K562 (cell line): ENCODE data around the gene WBP1L. TPM values are rescaled to one million over a fixed set of nuclear protein-coding genes. Genes with fewer than 3 reads are reported as not detected.

Experiments
- CBFA2T2 ChIP-seq: fragments of 450-650 bp; conservative IDR thresholded peaks from 2 replicates; pipeline ENCODE4 v1.6.1; 2017; ENCODE audit warnings: mild to moderate bottlenecking
- CBFA2T3 ChIP-seq: fragments of 450-650 bp; IDR thresholded peaks from 2 replicates; pipeline ENCODE4 v1.6.1; 2017
- CC2D1A ChIP-seq: fragments of 450-650 bp; IDR thresholded peaks from 2 replicates; pipeline ENCODE4 v1.6.1; 2017; ENCODE audit warnings: mild to moderate bottlenecking
- ESRRA ChIP-seq: fragments of 450-650 bp; IDR thresholded peaks from 2 replicates; pipeline ENCODE4 v1.6.1; 2014; ENCODE audit warnings: low read depth, mild to moderate bottlenecking, moderate library complexity, borderline replicate concordance
- HDAC3 ChIP-seq: fragments of 450-650 bp; IDR thresholded peaks from 2 replicates; pipeline ENCODE4 v1.6.1; 2018; ENCODE audit warnings: borderline replicate concordance, mild to moderate bottlenecking, moderate library complexity; ENCODE audit not compliant: partially characterized antibody
- HNRNPLL ChIP-seq: fragments of 200-400 bp; formaldehyde crosslinking; IDR thresholded peaks from 2 replicates; pipeline ENCODE4 v1.6.1; 2017; ENCODE audit warnings: low read length, low read depth, mild to moderate bottlenecking; ENCODE audit not compliant: poor library complexity, severe bottlenecking
- KDM4B ChIP-seq, 2 experiments: fragments of 450-650 bp in 1 of 2; sonication (generic) in 1 of 2; IDR thresholded peaks; 2 replicates each; pipeline ENCODE4 v1.6.1; 2016 to 2017; ENCODE audit warnings: borderline replicate concordance in 2 of 2, antibody characterized with exemption in 1 of 2, low read depth in 1 of 2, mild to moderate bottlenecking in 1 of 2
- MEIS2 ChIP-seq: fragments of 450-650 bp; IDR thresholded peaks from 2 replicates; pipeline ENCODE4 v1.6.1; 2014; ENCODE audit warnings: mild to moderate bottlenecking; ENCODE audit not compliant: partially characterized antibody
- NRF1 ChIP-seq, 2 experiments: fragments of 450-650 bp; IDR thresholded peaks in 1 of 2; conservative IDR thresholded peaks in 1 of 2; 2 replicates each; pipeline ENCODE4 v1.6.1; 2014; ENCODE audit warnings: mild to moderate bottlenecking in 2 of 2
- POLR2AphosphoS5 ChIP-seq: IDR thresholded peaks from 2 replicates; pipeline ENCODE4 v1.6.1; 2011; ENCODE audit warnings: mild to moderate bottlenecking, low read depth, low read length, moderate library complexity; ENCODE audit not compliant: control insufficient read depth, insufficient read depth
- POLR2H ChIP-seq: IDR thresholded peaks from 2 replicates; pipeline ENCODE4 v1.6.1; 2016; ENCODE audit warnings: missing genetic modification characterization, low read depth, mild to moderate bottlenecking, control low read depth, missing compliant biosample characterization, moderate library complexity
- SETDB1 ChIP-seq: IDR thresholded peaks from one replicate; pipeline ENCODE4 v1.6.1; 2012; ENCODE audit warnings: low read length, control low read depth, inconsistent platforms
- TBL1XR1 ChIP-seq, 2 experiments: IDR thresholded peaks; 2 replicates each; pipeline ENCODE4 v1.6.1; 2012; ENCODE audit warnings: improper control_type of control experiment in 2 of 2, low read length in 2 of 2, mild to moderate bottlenecking in 1 of 2
- U2AF2 ChIP-seq: fragments of 200-400 bp; formaldehyde crosslinking; optimal IDR thresholded peaks from 2 replicates; pipeline ENCODE3; 2017; ENCODE audit warnings: low read depth, mild to moderate bottlenecking, low read length
- ZFX ChIP-seq: sonication (generic); formaldehyde crosslinking; IDR thresholded peaks from 2 replicates; pipeline ENCODE4 v1.8.0; 2022; ENCODE audit warnings: mild to moderate bottlenecking, missing genetic modification reagents, moderate library complexity
- ZNF764 ChIP-seq: fragments of 250-450 bp; sonication (Bioruptor Pico); IDR thresholded peaks from 2 replicates; pipeline ENCODE4 v1.4.0; 2020; ENCODE audit warnings: low read depth, mild to moderate bottlenecking, moderate library complexity
- polyA plus RNA-seq, 8 experiments: library from polyadenylated mRNA; depleted of rRNA in 4 of 8; stranded (reverse) in 5 of 8; unstranded in 3 of 8; fragments of >200 nt; fragmentation: Nextera tagmentation in 2 of 8; fragmentation: Illumina TruSeq in 1 of 8; extraction: Ambion mirVana in 2 of 8; extraction: Trizol in 1 of 8; gene quantifications; 2 replicates each; pipeline versions ENCODE4 v1.2.1 to v1.2.3, GENCODE V29; 2011 to 2014; ENCODE audit warnings: inconsistent platforms in 1 of 8, missing spikeins in 1 of 8
- total RNA-seq, 7 experiments: library from RNA; depleted of rRNA in 6 of 7; stranded (reverse); fragments of >200 nt in 6 of 7; fragmentation: Illumina TruSeq in 2 of 7; extraction: Trizol in 2 of 7; gene quantifications; 2 replicates each; pipeline versions ENCODE4 v1.2.1 to v1.2.3, GENCODE V29; 2011 to 2021; ENCODE audit warnings: low replicate concordance in 1 of 7
- TF ChIP-seq, protein P1 (sequence below), 2 experiments: fragments of 200-800 bp in 1 of 2; sonication (Bioruptor generic) in 1 of 2; sonication (generic) in 1 of 2; formaldehyde crosslinking in 1 of 2; IDR thresholded peaks in 1 of 2; conservative IDR thresholded peaks in 1 of 2; 2 replicates each; pipeline versions ENCODE4 v1.5.0 to v1.6.1; 2016 to 2020; ENCODE audit warnings: missing compliant biosample characterization in 1 of 2, missing genetic modification characterization in 1 of 2, missing genetic modification reagents in 1 of 2
- TF ChIP-seq, protein P2 (sequence below), 2 experiments: fragments of 250-450 bp in 1 of 2; fragments of 450-650 bp in 1 of 2; sonication (Bioruptor Pico) in 1 of 2; IDR thresholded peaks; 2 replicates each; pipeline versions ENCODE4 v1.6.1 to v1.8.0; 2016 to 2021; ENCODE audit warnings: mild to moderate bottlenecking in 2 of 2, moderate library complexity in 2 of 2, missing compliant biosample characterization in 1 of 2, missing genetic modification characterization in 1 of 2
- TF ChIP-seq, protein P3 (sequence below), 2 experiments: IDR thresholded peaks in 1 of 2; conservative IDR thresholded peaks in 1 of 2; 2 replicates each; pipeline ENCODE4 v1.6.1; 2016; ENCODE audit warnings: low read depth in 2 of 2, mild to moderate bottlenecking in 1 of 2, missing compliant biosample characterization in 1 of 2, missing genetic modification characterization in 1 of 2, moderate library complexity in 1 of 2
- TF ChIP-seq, protein P4 (sequence below): fragments of 250-450 bp; sonication (Bioruptor Pico); IDR thresholded peaks from 2 replicates; pipeline ENCODE4 v1.8.0; 2021; ENCODE audit warnings: mild to moderate bottlenecking, moderate library complexity

WBP1L gene
- total and polyA plus RNA-seq, 9 of the 15 experiments (the other 6 are each of a cell fraction or from before 2014, with no cell fraction given), result 3.2 to 14.4 (median 11.3) TPM

DNA sequence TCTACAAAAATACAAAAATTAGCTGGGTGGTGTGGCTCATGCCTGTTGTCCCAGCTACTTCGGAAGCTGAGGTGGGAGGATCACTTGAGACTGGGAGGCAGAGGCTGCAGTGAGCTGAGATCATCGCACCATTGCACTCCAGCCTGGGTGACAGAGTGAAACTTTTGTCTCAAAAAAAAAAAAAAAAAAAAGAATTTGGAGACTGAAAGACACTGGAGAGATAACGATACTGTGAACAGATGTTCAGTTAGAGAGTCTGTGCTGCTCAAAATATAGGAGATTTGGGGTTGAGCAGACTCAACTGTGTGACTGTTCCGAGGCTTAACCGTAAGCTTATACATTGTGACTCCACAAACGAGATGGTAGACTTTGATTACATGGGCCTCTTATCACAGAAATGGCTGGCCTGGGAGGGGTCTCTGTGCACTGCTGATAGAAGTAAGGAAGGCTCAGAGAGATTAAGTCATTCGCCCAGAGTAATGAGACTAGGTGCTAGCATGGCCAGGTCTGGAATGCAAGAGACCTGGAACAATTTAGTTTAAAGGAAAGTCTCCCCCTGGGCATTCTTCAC is 19.4 kb downstream of the WBP1L start (continued):
- TF ChIP-seq, protein P1, sequence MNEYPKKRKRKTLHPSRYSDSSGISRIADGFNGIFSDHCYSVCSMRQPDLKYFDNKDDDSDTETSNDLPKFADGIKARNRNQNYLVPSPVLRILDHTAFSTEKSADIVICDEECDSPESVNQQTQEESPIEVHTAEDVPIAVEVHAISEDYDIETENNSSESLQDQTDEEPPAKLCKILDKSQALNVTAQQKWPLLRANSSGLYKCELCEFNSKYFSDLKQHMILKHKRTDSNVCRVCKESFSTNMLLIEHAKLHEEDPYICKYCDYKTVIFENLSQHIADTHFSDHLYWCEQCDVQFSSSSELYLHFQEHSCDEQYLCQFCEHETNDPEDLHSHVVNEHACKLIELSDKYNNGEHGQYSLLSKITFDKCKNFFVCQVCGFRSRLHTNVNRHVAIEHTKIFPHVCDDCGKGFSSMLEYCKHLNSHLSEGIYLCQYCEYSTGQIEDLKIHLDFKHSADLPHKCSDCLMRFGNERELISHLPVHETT (CRISPR knock-in tag; conservative IDR thresholded peaks at IDR 0.05 in 1 of 2, IDR thresholded peaks at IDR 0.05 in 1 of 2), result peak in 1 of 2 experiments; percentile 71; a peak in 1 of 4 replicates
- TF ChIP-seq KDM4B (IDR thresholded peaks at IDR 0.05; ENCODE audit: borderline replicate concordance in 2 of 2, low read depth in 1 of 2) (no peak), ZFX (CRISPR knock-in tag) (no peak), ESRRA (no peak), ZNF764 (CRISPR knock-in tag) (no peak), CC2D1A (peak; percentile 58; the same call in 1 of the 2 replicates), HDAC3 (peak; percentile 79), POLR2H (tag) (no peak), CBFA2T2 (peak; percentile 91), TBL1XR1 (IDR thresholded peaks at IDR 0.05; ENCODE audit: low read length in 2 of 2) (peak in 1 of 2 experiments; percentile 55; a peak in 1 of 4 replicates), HNRNPLL (no peak), U2AF2 (no peak), POLR2AphosphoS5 (peak; percentile 76; the same call in 1 of the 2 replicates), CBFA2T3 (peak; percentile 95), SETDB1 (no peak), NRF1 (conservative IDR thresholded peaks at IDR 0.05 in 1 of 2, IDR thresholded peaks at IDR 0.05 in 1 of 2) (peak in 1 of 2 experiments; percentile 36; a peak in 2 of 4 replicates), MEIS2 (peak; percentile 13)
- TF ChIP-seq, protein P2, sequence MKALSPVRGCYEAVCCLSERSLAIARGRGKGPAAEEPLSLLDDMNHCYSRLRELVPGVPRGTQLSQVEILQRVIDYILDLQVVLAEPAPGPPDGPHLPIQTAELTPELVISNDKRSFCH (CRISPR knock-in tag; IDR thresholded peaks at IDR 0.05), result no peak
- TF ChIP-seq, protein P2 (tag; IDR thresholded peaks at IDR 0.05), result no peak
- TF ChIP-seq, protein P3, sequence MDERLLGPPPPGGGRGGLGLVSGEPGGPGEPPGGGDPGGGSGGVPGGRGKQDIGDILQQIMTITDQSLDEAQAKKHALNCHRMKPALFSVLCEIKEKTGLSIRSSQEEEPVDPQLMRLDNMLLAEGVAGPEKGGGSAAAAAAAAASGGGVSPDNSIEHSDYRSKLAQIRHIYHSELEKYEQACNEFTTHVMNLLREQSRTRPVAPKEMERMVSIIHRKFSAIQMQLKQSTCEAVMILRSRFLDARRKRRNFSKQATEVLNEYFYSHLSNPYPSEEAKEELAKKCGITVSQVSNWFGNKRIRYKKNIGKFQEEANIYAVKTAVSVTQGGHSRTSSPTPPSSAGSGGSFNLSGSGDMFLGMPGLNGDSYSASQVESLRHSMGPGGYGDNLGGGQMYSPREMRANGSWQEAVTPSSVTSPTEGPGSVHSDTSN (CRISPR knock-in tag; IDR thresholded peaks at IDR 0.05; ENCODE audit: low read depth), result no peak
- TF ChIP-seq, protein P3 (tag; conservative IDR thresholded peaks at IDR 0.05; ENCODE audit: low read depth), result 0 out of 2 replicates have a peak, but pooled peaks have one; percentile 9
- TF ChIP-seq, protein P4, sequence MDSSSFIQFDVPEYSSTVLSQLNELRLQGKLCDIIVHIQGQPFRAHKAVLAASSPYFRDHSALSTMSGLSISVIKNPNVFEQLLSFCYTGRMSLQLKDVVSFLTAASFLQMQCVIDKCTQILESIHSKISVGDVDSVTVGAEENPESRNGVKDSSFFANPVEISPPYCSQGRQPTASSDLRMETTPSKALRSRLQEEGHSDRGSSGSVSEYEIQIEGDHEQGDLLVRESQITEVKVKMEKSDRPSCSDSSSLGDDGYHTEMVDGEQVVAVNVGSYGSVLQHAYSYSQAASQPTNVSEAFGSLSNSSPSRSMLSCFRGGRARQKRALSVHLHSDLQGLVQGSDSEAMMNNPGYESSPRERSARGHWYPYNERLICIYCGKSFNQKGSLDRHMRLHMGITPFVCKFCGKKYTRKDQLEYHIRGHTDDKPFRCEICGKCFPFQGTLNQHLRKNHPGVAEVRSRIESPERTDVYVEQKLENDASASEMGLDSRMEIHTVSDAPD (CRISPR knock-in tag), result no peak
